Stimulated activated CD4-positive, alpha-beta T cell treated with anti-CD3 and anti-CD28 coated beads, Interleukin-2, amount 100 ng/mL, for 48 hours (primary cell): ENCODE results near the gene HIRIP3.
"Not testable (repeated sequence)": the region's sequence is repeated elsewhere in the genome, so short reads cannot be mapped to it uniquely, and the experiment has no call there.

Experiments used
- DNase-seq, 2 donors: peaks; one replicate each; pipeline ENCODE4 v3.0.0-alpha.2; 2020

HIRIP3 gene

DNA sequence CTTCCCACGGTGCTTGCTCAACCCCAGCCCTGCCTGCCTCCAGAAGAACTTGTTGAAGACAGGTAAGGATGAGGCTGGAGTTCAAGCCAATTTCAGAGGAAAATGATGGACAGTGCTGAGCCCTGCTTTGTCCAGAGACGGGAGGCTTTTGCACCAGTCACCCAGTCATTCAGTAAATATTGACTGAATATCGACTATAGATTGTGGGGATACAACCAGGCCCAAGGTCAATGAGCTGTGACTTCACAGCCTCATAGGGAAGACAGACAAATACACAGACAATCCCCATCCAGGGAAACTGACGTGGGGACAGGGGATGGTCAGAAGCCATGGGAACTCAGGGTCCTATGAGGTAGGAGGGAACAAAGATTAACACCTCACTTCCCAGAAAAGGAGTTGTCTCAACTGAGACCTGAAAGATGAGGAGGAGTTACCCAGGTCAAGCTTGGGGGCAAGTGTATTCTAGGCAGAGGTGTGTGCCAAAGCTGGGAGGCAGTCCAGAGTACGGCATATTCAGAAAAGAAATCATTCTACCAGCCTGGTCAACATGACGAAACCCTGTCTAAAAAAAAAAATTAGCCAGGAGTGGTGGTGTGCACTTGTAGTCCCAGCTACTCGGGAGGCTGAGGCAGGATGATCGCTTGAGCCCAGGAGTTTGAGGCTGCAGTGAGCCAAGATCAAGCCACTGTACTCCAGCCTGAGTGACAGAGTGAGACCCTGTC is 21.3 kb upstream of the HIRIP3 start:
- no peak for DNase-seq

DNA sequence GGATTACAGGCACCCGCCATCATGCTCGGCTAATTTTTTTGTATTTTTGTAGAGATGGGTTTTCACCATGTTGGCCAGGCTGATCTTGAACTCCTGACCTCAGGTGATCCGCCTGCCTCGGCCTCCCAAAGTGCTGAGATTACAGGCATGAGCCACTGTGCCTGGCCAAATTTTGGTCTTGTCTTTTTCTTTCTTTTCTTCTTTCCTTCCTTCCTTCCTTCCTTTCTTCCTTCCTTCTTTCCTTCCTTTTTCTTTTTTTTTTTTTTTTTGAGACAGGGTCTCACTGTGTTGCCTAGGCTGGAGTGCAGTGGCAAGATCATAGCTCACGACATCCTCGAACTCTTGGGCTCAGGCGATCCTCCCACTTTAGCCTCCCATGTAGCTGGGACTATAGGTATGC is 20.0 kb upstream of the HIRIP3 start:
- DNase-seq = not testable (repeated sequence)

DNA sequence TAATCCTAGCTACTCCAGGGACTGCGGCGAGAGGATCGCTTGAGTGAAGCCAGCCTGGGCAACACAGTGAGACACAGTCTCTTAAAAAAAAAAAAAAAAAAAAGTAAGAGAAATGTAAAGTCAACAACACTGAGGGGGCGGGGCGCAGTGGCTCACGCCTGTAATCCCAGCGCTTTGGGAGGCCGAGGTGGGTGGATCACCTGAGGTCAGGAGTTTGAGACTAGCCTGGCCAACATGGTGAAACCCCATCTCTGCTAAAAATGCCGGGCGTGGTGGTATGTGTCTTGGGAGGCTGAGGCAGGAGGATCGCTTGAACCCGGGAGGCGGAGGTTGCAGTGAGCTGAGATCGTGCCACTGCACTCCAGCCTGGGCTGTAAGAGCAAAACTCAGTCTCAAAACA is 17.2 kb upstream of the HIRIP3 start:
- not testable (repeated sequence) for DNase-seq

DNA sequence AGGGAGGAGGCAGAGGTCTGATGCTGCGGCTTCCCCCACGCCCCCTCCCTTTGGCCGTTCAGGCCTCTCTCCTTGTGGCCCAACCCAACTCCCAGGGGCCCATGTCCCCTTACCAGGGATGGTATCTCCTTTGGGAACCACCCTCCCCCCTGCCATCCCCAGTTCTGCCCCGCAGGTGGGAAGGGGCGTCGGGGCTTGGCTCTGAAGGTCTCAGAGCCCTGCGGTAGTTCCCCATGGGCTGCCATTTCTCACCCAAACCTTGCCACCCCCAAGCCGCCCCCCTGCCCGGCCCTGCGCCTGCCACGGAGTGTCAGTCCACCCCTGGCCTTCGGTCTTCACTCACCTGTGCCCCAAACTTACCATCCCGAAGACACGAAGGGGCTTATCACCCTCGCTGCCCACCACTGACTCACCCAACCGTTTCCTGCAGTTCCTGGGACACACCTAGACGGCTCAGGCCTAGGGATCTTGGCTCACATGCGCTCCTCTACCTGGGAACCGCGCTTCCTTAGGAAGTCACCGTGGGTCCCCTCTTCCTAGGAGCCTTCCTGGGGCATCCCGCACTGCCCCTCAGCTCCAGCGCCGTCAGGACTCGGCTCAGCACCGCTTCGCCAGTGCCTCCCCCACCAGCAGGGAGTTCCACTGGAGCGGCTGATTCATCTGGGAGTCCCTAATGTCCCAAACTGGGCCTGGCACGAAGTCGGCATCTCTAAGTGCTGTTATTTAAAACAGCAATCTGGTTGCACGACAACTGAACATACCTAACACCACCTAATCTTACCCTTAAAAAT is 16.5 kb upstream of the HIRIP3 start:
- DNase-seq = no peak

DNA sequence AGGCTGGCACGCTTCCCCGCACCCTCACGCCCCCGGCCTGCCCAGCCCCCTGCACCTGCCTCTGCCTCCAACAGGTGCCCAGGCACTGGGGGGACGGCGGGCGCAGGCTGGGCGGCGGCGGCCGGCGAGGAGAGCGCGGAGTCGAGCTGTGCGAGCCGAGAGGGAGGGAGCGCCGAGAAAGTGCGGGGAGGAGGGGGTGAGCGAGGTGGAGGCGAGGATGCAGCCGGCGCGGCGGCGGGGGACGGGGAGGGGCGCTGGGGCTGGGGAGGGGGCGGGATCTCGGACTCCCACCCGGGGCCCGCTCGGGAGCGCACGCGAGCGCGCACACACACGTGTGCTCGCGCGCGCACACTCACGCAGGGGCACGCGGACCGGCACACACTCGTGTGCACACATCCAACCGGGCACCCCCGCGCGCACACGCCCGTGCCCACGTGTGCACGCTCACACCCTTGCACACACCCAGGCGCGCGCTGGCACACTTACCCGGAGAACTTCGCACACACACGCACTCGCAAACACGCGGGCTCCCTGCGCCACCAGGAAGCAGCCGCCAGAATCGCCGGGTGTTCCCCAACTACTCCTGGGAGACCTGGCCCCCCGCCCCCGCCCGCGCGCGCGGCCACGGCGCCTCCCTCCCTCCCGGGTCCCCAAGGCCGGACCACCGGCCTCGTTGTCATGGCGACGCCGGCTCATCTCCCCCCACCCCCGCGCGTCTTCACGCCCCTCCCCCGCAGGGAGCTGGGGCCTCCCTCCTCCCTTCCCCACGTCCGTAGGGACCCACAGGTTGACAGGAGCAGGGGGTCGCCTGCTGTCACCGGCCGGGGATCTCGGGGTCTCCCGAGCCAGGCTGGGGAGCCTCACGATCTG is 15.7 kb upstream of the HIRIP3 start, which contains the start of gene DOC2A:
Gene DOC2A (minus strand): TSS at position 184 of the 870 bp plus-strand sequence. CDS start 805 bp downstream, outside the sequence.
- no peak for DNase-seq

DNA sequence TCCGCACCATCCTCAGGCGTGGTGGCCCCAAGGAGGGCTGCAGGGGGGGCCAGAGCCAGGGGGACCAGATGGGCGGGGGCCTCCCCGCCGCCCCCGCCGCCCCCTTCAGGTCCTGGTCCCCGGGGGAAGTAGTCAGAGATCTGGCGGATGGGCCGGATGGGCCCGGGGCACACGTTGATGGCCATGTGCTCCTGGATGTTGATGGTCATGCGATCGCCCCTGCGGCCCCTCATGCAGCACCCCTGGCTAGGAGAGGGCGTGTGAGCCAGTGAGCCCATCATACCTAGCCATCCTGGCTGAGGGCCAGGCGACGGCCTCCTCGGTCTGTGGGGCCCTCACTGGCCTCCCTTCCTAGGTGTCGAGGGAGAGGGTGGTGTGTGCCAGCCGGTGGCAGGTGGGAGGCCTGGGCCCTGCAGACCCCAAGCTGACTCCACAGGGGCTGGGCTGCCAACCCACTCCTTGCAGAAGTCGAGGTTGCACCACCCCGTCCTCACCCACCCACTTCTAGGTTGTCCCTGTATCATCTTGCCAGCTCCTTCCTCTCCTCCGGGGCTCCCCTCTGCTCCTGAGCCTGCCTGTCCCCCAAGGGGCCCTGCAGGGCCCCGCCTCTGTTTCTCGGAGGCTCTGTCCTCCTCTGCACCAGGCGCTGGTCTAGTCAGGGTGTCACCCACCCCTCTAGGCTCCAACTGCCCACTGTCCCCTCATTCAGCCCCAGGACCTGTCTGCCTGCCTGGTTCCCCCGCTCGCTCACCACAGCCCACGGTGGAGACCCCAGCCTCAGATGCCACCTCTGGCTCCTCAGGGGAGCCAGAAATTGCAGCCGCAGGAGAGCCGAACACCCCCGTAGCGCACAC is 14.8 kb upstream of the HIRIP3 start:
- no peak for DNase-seq

DNA sequence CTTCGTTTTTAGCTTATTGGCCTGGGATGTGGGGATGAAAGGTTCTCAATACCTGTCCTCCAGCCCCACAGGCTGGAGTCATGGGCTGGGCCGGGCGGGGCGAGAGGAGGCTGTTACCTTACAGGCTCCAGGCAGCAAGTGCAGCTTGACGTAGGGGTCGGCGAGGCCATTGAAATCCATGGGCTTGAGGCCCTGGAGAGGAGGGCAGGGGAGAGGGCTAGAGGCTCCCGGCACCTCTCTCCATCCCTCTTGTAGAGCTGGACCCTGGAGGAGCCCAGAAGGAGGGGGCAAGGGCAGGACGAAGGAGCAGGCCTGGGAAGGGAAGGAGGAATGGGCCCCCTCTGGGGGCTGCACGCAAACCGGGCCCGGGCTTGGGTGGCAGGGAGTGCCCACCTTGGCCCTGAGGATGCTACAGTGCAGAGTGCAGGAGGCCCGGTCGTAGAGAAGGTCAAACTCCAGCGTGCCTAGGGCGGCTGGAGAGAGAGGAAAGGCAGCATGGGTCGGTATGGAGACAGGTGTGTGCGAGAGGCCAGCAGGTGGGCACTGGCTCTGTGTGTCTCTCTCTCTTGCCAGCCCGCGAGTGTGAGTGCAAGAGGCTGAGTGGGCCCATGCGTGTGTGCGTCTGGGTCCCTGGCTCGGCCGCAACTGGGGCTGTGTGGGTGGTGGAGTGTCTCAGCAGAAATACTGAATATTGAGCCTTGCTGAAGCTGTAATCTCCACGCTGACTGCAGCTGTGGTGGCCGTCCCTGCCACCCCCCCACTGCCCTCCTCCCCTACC is 13.9 kb upstream of the HIRIP3 start:
- DNase-seq = no peak

DNA sequence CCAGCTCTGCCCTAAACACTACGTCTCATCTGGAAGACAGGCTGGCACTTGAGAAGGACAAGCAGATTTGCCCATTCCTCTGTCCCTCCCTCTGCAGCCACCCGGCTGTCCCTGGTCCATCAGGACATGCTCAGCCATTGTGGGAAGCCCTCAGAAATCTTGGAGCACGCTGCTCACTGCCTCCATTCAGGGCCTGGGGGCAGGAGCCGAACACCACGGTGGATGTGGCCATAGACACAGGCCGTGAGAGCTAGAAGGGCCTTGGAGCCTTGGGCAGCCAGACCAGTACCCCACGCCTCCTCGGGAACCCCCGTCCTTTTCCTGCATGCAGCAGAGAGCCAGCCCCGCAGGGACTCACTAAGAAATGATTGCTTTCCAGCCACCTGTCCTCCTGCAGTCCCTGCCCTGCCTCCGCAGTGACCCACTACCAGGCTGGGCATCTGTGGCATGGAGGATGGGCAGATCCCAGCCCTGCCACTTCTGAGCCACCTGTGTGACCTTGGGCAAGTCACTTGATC is 12.0 kb upstream of the HIRIP3 start:
- no peak for DNase-seq

DNA sequence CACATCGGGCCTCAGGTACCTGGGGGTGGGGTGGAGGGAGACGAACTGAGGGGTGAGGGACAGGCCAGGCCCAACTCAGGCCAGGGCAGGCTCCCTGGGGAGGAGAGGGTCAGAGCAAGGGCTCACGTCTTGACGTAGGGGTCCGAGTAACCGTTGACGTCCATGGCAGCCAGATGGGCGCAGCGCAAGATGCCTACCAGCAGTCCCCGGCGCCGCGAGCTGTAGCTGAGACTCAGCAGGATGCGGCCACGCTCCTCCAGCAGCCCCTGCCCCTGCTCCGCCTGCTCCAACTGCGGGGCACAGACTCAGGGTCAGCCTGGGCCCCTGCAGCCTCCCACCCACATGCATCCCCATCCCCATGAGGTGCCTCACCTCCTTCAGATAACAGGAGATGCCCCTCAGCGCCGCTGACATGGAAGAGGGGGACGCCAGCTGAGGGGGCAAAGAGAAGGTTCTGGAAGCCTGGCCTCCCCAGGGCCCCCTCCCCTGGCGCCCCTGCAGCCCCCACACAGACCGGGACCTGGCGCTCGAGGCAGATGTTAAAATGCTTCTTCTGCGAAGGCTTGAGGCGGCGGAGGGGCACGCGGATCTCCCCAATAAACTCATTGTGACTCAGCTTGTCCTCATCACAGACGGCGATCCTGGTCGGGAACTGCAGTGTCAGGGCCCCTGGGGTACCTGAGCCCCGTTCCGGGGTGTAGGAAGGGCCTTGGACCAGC is 11.4 kb upstream of the HIRIP3 start:
- no peak for DNase-seq

DNA sequence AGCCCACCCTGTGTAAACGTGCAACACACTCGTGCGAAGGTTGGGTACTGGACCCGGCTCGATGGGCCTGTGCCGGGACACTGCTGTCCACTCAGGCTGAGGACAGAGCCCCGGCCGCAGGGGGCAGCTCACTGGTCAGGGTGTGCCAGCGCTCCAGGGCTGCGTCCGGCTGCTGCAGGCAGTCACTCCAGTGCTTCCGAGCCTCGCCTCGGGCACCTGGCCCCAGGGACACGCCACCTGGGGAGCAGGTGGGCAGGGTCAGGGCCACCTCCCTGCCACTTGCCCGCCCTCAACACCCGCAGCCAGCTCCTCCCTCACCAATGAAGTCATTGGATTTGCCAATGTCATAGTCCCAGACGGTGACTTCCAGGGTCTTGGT is 10.7 kb upstream of the HIRIP3 start:
- no peak for DNase-seq

DNA sequence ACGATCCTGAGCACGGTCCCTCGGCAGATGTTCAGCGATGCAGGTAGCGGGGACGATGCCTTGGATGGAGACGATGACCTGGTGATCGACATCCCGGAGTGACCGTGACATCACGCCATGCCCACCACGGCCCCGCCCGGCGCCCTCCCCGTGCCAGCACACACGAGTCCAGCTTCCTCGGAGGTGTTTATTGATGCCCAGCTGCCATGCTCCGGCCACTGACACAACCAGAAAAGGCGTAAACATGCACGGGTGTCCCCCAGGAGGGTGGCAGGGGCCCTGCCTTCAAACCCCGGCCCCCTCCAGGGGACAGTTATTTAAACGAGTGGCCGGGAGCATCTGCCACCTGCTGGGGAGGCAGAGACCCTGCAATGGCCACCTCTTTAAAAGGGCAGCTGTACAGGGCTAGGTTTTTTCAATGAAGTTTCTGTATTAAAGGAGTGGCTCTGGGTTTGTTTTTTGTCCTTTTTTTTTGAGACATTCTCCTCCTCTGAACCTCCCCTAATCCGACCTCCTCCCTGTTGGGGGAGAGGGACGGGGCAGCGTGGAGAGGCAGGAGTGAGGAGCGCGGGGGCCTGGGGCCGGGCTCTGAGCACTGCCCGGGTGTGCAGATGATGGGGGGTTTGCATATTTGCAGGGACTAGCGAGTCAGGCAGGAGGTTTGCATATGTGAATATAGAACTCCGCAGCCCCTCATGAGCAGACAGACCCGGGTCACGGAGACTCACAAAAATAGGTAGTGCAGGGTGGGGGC is 10.1 kb upstream of the HIRIP3 start:
- DNase-seq = peak in 1 of 2 donors; percentile 25

DNA sequence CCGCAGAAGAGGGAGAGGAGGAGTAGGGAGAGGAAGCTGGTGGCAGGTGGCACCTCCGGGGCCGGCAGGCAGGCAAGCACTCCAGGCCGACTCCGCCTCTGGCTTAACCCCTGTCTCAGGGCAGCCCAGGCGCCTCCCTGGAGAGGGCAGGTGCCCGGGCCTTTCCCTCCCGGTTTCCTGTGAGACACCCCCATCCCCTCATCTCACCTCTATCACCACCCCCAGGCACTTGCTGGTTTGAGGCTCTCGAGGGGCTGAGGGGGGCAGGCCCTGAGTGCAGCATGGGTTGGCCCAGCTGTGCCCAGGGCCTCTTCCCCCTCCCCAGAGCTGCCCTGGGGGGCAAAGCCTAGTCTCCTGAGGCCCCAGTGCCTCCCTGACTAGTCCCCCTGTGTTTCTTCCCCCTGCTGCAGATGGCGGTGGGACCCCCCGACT is 9.4 kb upstream of the HIRIP3 start:
- no peak for DNase-seq

DNA sequence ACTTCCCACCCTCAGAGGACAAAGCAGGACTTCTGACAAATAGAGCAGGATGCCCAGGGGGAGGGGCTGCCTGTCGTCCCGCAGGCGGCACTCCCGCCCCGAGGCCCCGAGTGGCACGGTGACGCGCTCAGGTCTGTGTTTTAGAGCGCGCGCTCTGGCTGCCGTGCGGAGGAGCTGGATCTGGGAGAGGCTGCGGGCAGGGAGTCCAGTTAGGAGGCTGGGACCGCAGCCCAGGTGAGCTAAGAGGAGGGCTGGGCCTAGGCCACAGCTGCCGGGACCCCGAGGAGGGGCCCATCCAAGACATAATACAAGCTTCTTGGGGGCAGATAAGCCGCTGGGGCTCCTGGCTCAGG is 9.0 kb upstream of the HIRIP3 start:
- DNase-seq = no peak

DNA sequence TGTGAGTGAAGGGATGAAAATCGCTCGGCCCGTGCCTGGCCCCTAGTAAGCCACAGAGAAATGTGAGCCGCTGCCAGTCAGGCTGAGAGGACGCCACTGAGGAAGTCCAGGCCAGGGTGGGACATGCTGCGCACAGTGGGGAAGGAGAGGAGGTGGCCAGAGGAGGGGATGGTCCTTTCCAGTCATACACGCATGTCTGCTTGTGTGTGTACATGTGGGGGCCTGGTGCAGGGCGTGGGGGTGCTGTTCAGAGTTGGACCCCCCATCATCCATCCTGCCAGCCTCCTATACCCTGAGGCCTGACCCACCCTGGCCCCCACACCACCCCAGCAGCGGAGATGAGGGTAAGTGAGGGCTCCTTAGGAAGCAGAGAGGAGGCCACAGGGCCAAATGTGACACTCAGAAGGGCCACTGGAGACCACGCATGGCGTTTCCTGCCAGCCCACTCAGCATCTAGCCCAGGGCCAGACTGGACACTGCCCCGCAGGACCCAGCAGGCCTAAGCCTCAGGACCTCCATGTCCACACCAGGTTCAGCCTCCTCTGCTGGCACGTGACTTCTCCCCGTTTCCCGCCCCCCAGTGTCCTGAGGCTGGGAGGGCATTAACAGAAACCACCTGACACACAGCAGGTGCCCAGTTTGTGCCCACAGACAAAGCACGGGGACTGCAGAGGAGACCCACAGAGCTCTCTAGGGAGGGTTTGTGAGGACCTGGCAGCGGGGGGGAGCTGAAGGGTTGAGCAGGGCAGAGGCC is 8.4 kb upstream of the HIRIP3 start:
- DNase-seq = no peak

DNA sequence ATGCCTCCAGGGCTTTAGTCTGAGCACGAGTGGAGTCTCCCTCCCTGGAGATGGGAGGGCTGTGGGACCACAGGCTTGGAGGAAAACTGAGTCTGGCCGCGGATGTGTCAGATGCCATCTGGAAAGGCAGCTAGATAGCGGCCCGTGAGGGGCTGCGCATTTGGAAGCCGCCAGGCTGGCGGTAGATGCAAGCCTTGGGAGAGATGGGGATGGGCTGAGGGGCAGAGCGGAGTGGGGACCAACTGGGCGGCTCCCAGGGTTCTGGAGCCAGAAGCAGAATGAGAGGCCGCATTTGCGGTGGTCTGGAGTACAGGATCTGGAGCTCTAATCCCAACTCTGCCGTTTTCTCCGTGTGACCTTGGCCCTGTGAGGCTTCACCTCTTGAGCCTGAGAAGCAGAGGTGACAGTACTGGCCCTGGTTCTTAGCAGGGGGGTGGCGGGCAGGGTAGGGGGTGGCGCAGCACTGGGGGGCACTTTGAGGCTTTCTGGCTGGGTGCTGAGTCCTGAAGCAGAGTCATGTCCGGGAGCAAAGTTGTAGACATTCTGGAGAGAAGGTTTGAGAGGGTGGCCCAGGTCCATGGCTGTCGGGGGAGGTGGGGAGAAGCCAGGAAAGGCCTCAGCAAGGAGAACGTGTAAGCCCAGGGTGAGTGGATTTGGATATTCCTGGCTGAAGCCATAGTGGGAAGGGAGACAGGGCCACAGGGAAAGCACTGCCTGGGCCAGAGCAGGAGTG is 7.4 kb upstream of the HIRIP3 start:
- DNase-seq = no peak

DNA sequence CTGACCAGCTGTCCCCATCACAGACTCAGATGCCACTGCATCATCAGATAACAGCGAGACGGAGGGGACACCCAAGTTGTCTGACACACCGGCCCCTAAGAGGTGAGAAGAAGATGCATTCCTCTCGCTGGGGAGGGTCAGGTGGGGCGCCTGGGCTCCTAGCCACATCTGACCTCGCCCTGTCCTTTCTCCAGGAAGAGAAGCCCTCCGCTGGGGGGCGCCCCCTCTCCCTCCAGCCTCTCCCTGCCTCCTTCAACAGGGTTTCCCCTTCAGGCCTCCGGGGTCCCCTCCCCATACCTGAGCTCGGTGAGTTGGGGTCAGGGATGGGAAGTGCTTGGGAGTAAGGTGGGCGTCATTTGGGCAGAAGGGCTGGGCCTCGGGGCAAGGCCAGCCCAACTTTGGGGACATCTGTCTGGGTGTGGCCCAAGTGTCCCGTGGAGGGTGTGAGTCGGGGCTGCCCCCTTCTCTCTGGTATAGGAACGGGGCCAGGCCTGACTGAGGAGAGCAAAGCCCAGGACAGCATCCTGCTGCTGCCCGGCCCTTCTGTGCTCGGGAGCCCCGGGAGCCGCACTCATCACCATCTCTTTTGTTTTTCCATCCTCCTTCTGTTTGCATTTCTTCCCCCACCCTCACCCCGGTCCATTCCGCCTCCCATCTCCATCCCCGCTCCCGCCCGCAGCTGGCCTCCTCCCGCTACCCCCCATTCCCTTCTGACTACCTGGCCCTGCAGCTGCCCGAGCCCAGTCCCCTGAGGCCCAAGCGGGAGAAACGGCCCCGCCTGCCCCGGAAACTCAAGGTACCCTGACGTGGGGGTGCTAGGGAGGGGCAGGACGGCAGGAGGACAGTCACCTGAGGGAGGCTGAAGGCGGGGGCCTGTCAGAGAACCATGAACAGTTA is 5.6 kb upstream of the HIRIP3 start:
- no peak for DNase-seq

DNA sequence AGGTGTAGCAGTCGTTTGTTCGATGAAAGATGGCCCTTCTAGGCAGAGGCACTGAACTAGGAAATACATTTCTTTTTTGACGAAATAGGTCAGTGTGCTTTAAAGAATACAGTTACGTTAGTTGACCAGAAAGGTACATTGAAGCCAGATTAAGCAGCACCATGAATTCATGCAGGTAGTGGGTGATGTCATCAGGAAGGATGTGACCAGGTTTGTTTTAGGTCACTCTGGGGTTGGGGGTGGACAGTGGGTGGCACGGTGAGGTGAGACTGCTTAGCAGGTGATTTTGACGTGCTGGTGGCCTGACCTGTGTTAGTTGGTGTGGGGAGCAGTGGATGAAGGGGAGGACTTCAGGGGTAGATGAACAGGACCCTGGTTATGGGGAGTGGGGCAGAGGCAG is 4.2 kb upstream of the HIRIP3 start:
- no peak for DNase-seq
